Liver (tissue), 3 donors: ENCODE results near the gene EFNA3.

Source experiments
- CTCF ChIP-seq: fragments of 150-350 bp; IDR thresholded peaks from 2 replicates; pipeline ENCODE4 v1.5.1; 2017; ENCODE audit warnings: improper control_type of control experiment, low read depth, low read length; ENCODE audit not compliant: missing input control
- HNF4G ChIP-seq: IDR thresholded peaks from 2 replicates; pipeline ENCODE4 v1.6.1; 2016; ENCODE audit warnings: antibody characterized with exemption
- RAD21 ChIP-seq, 2 donors: IDR thresholded peaks; 2 replicates each; pipeline ENCODE4 v1.6.1; 2016; ENCODE audit warnings: antibody characterized with exemption in 2 of 2, mild to moderate bottlenecking in 2 of 2
- REST ChIP-seq: IDR thresholded peaks from 2 replicates; pipeline ENCODE4 v1.6.1; 2016; ENCODE audit warnings: antibody characterized with exemption, mild to moderate bottlenecking
- TAF1 ChIP-seq: conservative IDR thresholded peaks from 2 replicates; pipeline ENCODE4 v1.6.1; 2016; ENCODE audit warnings: antibody characterized with exemption, mild to moderate bottlenecking
- YY1 ChIP-seq: IDR thresholded peaks from 2 replicates; pipeline ENCODE4 v1.6.1; 2016; ENCODE audit warnings: antibody characterized with exemption, mild to moderate bottlenecking
- TF ChIP-seq, protein P1 (sequence below): IDR thresholded peaks from 2 replicates; pipeline ENCODE4 v1.6.1; 2016; ENCODE audit warnings: antibody characterized with exemption
- donor health status: healthy.
- donor health status: healthy.

GRCh38 chr1:155043301-155043702, 35.3 kb upstream of the EFNA3 start:
- TF ChIP-seq YY1 (no peak), HNF4G (no peak), CTCF (no peak), REST (no peak), TAF1 (no peak), RAD21 (IDR thresholded peaks at IDR 0.05) (no peak)
- TF ChIP-seq, protein P1, sequence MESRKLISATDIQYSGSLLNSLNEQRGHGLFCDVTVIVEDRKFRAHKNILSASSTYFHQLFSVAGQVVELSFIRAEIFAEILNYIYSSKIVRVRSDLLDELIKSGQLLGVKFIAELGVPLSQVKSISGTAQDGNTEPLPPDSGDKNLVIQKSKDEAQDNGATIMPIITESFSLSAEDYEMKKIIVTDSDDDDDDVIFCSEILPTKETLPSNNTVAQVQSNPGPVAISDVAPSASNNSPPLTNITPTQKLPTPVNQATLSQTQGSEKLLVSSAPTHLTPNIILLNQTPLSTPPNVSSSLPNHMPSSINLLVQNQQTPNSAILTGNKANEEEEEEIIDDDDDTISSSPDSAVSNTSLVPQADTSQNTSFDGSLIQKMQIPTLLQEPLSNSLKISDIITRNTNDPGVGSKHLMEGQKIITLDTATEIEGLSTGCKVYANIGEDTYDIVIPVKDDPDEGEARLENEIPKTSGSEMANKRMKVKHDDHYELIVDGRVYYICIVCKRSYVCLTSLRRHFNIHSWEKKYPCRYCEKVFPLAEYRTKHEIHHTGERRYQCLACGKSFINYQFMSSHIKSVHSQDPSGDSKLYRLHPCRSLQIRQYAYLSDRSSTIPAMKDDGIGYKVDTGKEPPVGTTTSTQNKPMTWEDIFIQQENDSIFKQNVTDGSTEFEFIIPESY = no peak
